CD14-positive monocyte (primary cell): ENCODE measurements around the gene KDM3B. TPM values are rescaled to one million over a fixed set of nuclear protein-coding genes. Genes with fewer than 3 reads are reported as not detected.
"Not testable (repeated sequence)": the region's sequence is repeated elsewhere in the genome, so short reads cannot be mapped to it uniquely, and the experiment has no call there.

ENCODE experiments used
- DNase-seq, 3 donors: peaks; one replicate each; pipeline ENCODE4 v3.0.0-alpha.2; 2011 to 2022
- H2AFZ ChIP-seq: 2 replicates; pipeline ENCODE4 v1.6.0; 2012; ENCODE audit warnings: mild to moderate bottlenecking, low read depth, low read length, inconsistent platforms; ENCODE audit not compliant: insufficient read depth, poor library complexity, severe bottlenecking
- H3K27ac ChIP-seq, 2 donors: 1 replicate in 1 of 2; 2 replicates in 1 of 2; pipeline ENCODE4 v1.5.1; 2012 to 2013; ENCODE audit warnings: low read length in 2 of 2, control low read depth in 1 of 2, inconsistent platforms in 1 of 2, low read depth in 1 of 2, mild to moderate bottlenecking in 1 of 2
- H3K27me3 ChIP-seq, 2 donors: one replicate each; pipeline versions ENCODE4 v1.6.0 to v1.6.1; 2011 to 2013; ENCODE audit warnings: low read length in 2 of 2; ENCODE audit not compliant: control insufficient read depth in 2 of 2, insufficient read depth in 2 of 2
- H3K36me3 ChIP-seq, 2 donors: replicated peaks in 1 of 2; 1 replicate in 1 of 2; 2 replicates in 1 of 2; pipeline versions ENCODE4 v1.5.1 to v1.6.1; 2012 to 2013; ENCODE audit warnings: low read length in 2 of 2, control low read depth in 1 of 2, inconsistent platforms in 1 of 2, mild to moderate bottlenecking in 1 of 2; ENCODE audit not compliant: insufficient read depth in 2 of 2, control insufficient read depth in 1 of 2
- H3K4me1 ChIP-seq, 2 donors: 1 replicate in 1 of 2; 2 replicates in 1 of 2; pipeline versions ENCODE4 v1.5.1 to v1.6.1; 2012 to 2013; ENCODE audit warnings: low read length in 2 of 2, control low read depth in 1 of 2, inconsistent platforms in 1 of 2, mild to moderate bottlenecking in 1 of 2, moderate library complexity in 1 of 2; ENCODE audit not compliant: insufficient read depth in 2 of 2, control insufficient read depth in 1 of 2
- H3K4me2 ChIP-seq: replicated peaks from 2 replicates; pipeline ENCODE3; 2012; ENCODE audit warnings: low read length, moderate library complexity, mild to moderate bottlenecking; ENCODE audit not compliant: poor library complexity, severe bottlenecking; ENCODE audit errors: extremely low read depth
- H3K4me3 ChIP-seq, 3 experiments: fragments of 200-600 bp in 1 of 3; sonication (generic) in 1 of 3; replicated peaks in 1 of 3; 1 replicate in 2 of 3; 2 replicates in 1 of 3; pipeline ENCODE4 v1.5.1; 2011 to 2013; ENCODE audit warnings: low read length in 3 of 3, mild to moderate bottlenecking in 3 of 3, control low read depth in 2 of 3, low read depth in 2 of 3, inconsistent platforms in 1 of 3, moderate library complexity in 1 of 3
- H3K79me2 ChIP-seq: 2 replicates; pipeline ENCODE4 v1.6.0; 2012; ENCODE audit warnings: mild to moderate bottlenecking, control low read depth, inconsistent platforms, low read length, moderate library complexity; ENCODE audit not compliant: insufficient read depth
- H3K9ac ChIP-seq: 2 replicates; pipeline ENCODE4 v1.6.0; 2017; ENCODE audit warnings: low read length, mild to moderate bottlenecking; ENCODE audit not compliant: insufficient read depth, poor library complexity, severe bottlenecking
- H3K9me3 ChIP-seq, 2 donors: replicated peaks in 1 of 2; 1 replicate in 1 of 2; 2 replicates in 1 of 2; pipeline versions ENCODE4 v1.5.1 to v1.6.1; 2012 to 2013; ENCODE audit warnings: low read length in 2 of 2, control low read depth in 1 of 2; ENCODE audit not compliant: control insufficient read depth in 1 of 2, insufficient read depth in 1 of 2
- H4K20me1 ChIP-seq: 2 replicates; pipeline ENCODE4 v1.6.0; 2012; ENCODE audit warnings: mild to moderate bottlenecking, low read length, control low read depth, moderate library complexity; ENCODE audit not compliant: insufficient read depth
- H3K27ac Mint-ChIP-seq, 7 donors: one replicate each; pipeline ENCODE4 v1.8.0; 2020; ENCODE audit warnings: mild to moderate bottlenecking in 7 of 7, mixed read lengths in 7 of 7, moderate library complexity in 6 of 7, inconsistent platforms in 2 of 7
- H3K27me3 Mint-ChIP-seq, 3 donors: one replicate each; pipeline ENCODE4 v1.8.0; 2021 to 2022; ENCODE audit warnings: low read depth in 3 of 3, mild to moderate bottlenecking in 3 of 3, mixed read lengths in 3 of 3, moderate library complexity in 3 of 3, inconsistent platforms in 1 of 3
- H3K36me3 Mint-ChIP-seq, 2 donors: one replicate each; pipeline ENCODE4 v1.8.0; 2020; ENCODE audit warnings: mixed read lengths in 2 of 2, inconsistent platforms in 1 of 2, mild to moderate bottlenecking in 1 of 2
- H3K4me1 Mint-ChIP-seq: one replicate; pipeline ENCODE4 v1.8.0; 2020; ENCODE audit warnings: mild to moderate bottlenecking, mixed read lengths
- H3K4me3 Mint-ChIP-seq, 2 donors: one replicate each; pipeline ENCODE4 v1.8.0; 2020; ENCODE audit warnings: mild to moderate bottlenecking in 2 of 2, mixed read lengths in 2 of 2, moderate library complexity in 1 of 2
- H3K9me3 Mint-ChIP-seq, 7 donors: one replicate each; pipeline ENCODE4 v1.8.0; 2020 to 2022; ENCODE audit warnings: mixed read lengths in 7 of 7, mild to moderate bottlenecking in 6 of 7, moderate library complexity in 6 of 7, inconsistent platforms in 2 of 7
- WGBS: methylation state at CpG from one replicate; pipeline ENCODE4 v1.1.5; 2013; ENCODE audit warnings: missing lambda C conversion rate; ENCODE audit not compliant: insufficient coverage; 5-methylcytosine and 5-hydroxymethylcytosine counted together
- intact Hi-C, 2 donors: fragments of 100-400 bp; cut with micrococcal nuclease; formaldehyde crosslinking; loops; one replicate each; pipeline versions ENCODE4 v1.15.0 to v1.15.1; 2023
- polyA plus RNA-seq, 3 donors: library from polyadenylated mRNA; depleted of rRNA in 1 of 3; unstranded in 2 of 3; stranded (reverse) in 1 of 3; fragments of 300-500 nt in 2 of 3; fragments of >200 nt in 1 of 3; fragmentation: Illumina TruSeq in 2 of 3; gene quantifications; 1 replicate in 2 of 3; 2 replicates in 1 of 3; pipeline ENCODE4 v1.2.3, GENCODE V29; 2012 to 2021
- TF ChIP-seq, protein P1 (sequence below): fragments of 200-600 bp; IDR thresholded peaks from one replicate; pipeline ENCODE4 v1.8.0; 2022; ENCODE audit warnings: antibody characterized with exemption, mild to moderate bottlenecking

Gene KDM3B
- polyA plus RNA-seq, 3 donors, result 11.7 to 52.1 (median 17.4) TPM

DNA sequence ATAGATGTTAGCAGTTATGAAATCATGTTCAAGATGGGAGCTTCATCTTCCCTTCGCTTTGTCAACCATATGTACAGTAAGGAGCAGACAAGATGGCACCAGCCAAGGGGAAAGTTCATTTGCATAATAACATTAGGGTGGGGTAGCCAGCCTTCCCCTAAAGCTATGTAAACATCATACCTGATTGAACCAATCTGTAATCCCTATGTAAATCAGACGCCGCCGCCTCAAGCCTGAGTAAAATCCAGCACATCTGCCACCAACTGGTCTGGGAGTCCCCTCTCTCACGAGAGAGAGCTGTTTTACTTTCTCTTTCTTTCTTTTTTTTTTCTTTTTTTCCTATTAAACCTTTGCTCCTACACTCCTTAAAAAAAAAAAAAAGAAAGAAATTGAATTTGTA is 55.5 kb downstream of the KDM3B start:
- no peak overlapping the region for H2AFZ ChIP-seq
- H4K20me1 ChIP-seq, result peaks cover 26% of the 10 kb centered on the region
- TF ChIP-seq, protein P1, sequence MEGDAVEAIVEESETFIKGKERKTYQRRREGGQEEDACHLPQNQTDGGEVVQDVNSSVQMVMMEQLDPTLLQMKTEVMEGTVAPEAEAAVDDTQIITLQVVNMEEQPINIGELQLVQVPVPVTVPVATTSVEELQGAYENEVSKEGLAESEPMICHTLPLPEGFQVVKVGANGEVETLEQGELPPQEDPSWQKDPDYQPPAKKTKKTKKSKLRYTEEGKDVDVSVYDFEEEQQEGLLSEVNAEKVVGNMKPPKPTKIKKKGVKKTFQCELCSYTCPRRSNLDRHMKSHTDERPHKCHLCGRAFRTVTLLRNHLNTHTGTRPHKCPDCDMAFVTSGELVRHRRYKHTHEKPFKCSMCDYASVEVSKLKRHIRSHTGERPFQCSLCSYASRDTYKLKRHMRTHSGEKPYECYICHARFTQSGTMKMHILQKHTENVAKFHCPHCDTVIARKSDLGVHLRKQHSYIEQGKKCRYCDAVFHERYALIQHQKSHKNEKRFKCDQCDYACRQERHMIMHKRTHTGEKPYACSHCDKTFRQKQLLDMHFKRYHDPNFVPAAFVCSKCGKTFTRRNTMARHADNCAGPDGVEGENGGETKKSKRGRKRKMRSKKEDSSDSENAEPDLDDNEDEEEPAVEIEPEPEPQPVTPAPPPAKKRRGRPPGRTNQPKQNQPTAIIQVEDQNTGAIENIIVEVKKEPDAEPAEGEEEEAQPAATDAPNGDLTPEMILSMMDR, result no peak
- no peak overlapping the region for H3K27ac ChIP-seq
- no CpG with 5 or more reads among the region's 5 CpGs for WGBS
- peak overlapping the region in 2 of 7 donors; percentile 14 to 53 for H3K27ac Mint-ChIP-seq
- H3K36me3 Mint-ChIP-seq, result peaks cover 58 to 85% of the 10 kb centered on the region in 2 donors
- H3K79me2 ChIP-seq, result no peaks in the 10 kb centered on the region
- H3K4me1 ChIP-seq, result no peaks in the 10 kb centered on the region
- no peak overlapping the region for H3K4me3 ChIP-seq
- H3K4me3 Mint-ChIP-seq, result no peak overlapping the region
- intact Hi-C loops, result no loop called here
- no peaks in the 10 kb centered on the region for H3K9me3 ChIP-seq
- H3K9ac ChIP-seq, result no peak overlapping the region
- no peaks in the 10 kb centered on the region for H3K27me3 ChIP-seq
- peaks cover 65 to 85% of the 10 kb centered on the region in 2 donors for H3K36me3 ChIP-seq
- H3K9me3 Mint-ChIP-seq, result peaks cover 0 to 4% (median 0%) of the 10 kb centered on the region in 7 donors
- H3K4me2 ChIP-seq, result no peak overlapping the region
- H3K4me1 Mint-ChIP-seq, result no peaks in the 10 kb centered on the region
- DNase-seq, result no peak
- H3K27me3 Mint-ChIP-seq, result peaks cover 0 to 2% (median 0%) of the 10 kb centered on the region in 3 donors

DNA sequence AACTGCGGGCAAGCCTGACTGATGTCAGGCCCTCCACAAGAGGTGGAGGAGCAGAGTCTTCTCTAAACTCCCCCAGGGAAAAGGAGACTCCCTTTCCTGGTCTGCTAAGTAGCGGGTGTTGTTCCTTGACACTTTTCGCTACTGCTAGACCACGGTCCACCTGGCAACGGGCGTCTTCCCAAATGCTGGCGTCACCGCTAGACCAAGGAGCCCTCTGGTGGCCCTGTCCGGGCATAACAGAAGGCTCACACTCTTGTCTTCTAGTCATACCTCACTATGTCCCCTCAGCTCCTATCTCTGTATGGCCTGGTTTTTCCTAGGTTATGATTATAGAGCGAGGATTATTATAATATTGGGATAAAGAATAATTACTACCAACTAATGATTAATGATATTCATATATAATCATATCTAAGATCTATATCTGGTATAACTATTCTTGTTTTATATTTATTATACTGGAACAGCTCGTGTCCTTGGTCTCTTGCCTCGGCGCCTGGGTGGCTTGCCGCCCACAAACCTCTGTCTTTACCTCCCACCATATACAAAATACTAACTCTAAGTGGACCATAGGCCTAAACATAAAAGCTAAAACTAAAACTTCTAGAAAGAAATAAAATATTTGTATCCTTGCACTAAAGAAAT is 58.6 kb downstream of the KDM3B start:
- H3K27me3 Mint-ChIP-seq, H3K4me3 Mint-ChIP-seq, H3K9ac ChIP-seq, H3K27me3 ChIP-seq, H3K4me1 ChIP-seq, H3K4me3 ChIP-seq, H3K9me3 Mint-ChIP-seq, H3K27ac Mint-ChIP-seq, H3K4me2 ChIP-seq, H3K4me1 Mint-ChIP-seq, H3K79me2 ChIP-seq, H3K9me3 ChIP-seq, H2AFZ ChIP-seq, H3K27ac ChIP-seq: not testable (repeated sequence)
- 94% methylated on average over 6 of the region's 14 CpGs for WGBS
- Histone ChIP-seq H3K36me3 (peaks cover 66 to 85% of the 10 kb centered on the region in 2 donors), H4K20me1 (peaks cover 16% of the 10 kb centered on the region)
- DNase-seq, result peak; percentile 2 to 12 (median 10)
- TF ChIP-seq, protein P1, result peak; percentile 65
- H3K36me3 Mint-ChIP-seq, result peaks cover 62 to 84% of the 10 kb centered on the region in 2 donors
- intact Hi-C loops, result loop anchor here in 1 of 2 donors (5.0 to 10.0 kb wide), 2 partner anchors 189 to 226 kb away; no protein-coding TSS in a partner anchor
